ENCODE measurements around the gene SPIRE2.

Gene SPIRE2

GRCh38 chr16:89837014-89837546 is 8.8 kb downstream of the SPIRE2 start:
- Histone ChIP-seq H3K36me3 (ENCODE audit: control insufficient read depth, insufficient read depth, low read length) (no peaks in the 10 kb centered on the region), H3K4me3 (replicated peaks; ENCODE audit: low read depth, low read length) (no peak overlapping the region), H3K27me3 (replicated peaks; ENCODE audit: control insufficient read depth, insufficient read depth, low read length) (no peaks in the 10 kb centered on the region)
- TF ChIP-seq, protein P1, sequence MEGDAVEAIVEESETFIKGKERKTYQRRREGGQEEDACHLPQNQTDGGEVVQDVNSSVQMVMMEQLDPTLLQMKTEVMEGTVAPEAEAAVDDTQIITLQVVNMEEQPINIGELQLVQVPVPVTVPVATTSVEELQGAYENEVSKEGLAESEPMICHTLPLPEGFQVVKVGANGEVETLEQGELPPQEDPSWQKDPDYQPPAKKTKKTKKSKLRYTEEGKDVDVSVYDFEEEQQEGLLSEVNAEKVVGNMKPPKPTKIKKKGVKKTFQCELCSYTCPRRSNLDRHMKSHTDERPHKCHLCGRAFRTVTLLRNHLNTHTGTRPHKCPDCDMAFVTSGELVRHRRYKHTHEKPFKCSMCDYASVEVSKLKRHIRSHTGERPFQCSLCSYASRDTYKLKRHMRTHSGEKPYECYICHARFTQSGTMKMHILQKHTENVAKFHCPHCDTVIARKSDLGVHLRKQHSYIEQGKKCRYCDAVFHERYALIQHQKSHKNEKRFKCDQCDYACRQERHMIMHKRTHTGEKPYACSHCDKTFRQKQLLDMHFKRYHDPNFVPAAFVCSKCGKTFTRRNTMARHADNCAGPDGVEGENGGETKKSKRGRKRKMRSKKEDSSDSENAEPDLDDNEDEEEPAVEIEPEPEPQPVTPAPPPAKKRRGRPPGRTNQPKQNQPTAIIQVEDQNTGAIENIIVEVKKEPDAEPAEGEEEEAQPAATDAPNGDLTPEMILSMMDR (IDR thresholded peaks at IDR 0.05; ENCODE audit: insufficient read depth, low read length, poor library complexity, severe bottlenecking), result no peak
- DNase-seq (ENCODE audit: extremely low read depth, insufficient read length), result no peak

DNA sequence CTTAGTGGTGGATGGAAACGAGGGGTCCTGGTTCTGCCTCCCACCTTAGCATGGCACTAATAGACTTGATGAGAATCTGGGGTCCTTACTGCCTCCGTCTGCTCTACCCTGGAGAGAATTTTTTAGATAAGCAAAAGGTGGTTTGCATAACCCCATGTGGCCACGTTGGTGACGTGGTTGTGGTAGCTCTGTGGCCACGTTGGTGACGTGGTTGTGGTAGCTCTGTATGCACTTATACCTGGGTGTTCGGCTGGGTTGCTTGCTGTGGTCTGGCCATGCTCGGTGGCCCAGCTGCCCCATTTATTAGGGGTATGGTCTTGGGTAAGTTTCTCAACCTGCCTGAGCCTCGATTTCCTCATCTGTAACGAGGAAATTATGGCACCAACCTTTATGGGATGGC is 13.0 kb downstream of the SPIRE2 start:
- peak; percentile 52 for DNase-seq (ENCODE audit: extremely low read depth, insufficient read length)
- H3K27me3 ChIP-seq (replicated peaks; ENCODE audit: control insufficient read depth, insufficient read depth, low read length), result no peaks in the 10 kb centered on the region
- no peak overlapping the region for H3K4me3 ChIP-seq (replicated peaks; ENCODE audit: low read depth, low read length)
- TF ChIP-seq, protein P1 (IDR thresholded peaks at IDR 0.05; ENCODE audit: insufficient read depth, low read length, poor library complexity, severe bottlenecking), result no peak
- H3K36me3 ChIP-seq (ENCODE audit: control insufficient read depth, insufficient read depth, low read length), result no peaks in the 10 kb centered on the region

DNA sequence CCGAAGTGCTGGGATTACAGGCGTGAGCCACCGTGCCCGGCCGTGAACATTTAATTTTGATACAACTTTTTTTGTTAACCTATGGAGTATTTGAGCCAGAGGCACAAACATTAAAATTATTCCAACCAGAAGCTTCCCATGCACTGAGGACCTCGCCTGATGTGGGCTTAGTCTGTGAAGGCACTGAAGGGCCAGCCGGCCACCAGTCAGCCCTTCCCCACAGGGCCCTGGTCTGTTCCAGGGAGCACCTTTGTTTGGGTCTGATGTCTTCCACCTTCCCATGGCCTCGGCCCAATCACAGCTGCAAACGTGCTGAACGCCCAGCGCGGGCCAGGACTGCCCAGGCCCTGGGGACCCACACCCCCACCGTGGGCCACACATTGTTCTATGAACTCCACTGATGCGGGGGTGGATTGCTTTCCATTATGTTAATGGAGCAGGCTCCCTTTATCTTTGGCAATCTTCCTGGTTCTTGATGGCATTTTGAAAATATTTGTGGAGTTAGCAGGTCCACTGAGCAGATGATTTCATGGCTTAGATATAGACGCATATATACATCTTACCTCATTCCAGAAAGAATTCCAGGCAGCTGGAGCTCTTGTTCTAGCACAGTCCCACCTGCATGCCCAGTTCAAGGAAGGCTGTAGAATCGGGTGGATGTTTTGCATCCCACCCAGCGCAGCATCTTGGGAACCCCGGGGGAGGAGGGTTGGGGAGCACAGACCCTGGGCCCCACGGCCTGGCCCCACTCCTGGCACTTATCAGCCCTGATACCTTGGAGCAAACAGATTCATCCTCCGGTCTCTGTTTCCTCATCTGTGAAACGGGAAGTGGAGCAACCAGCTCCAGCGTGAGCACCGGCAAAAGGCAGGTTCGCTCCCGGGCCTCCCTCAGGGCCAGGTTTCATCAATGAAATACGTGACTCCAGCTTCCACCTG is 14.5 kb downstream of the SPIRE2 start:
- TF ChIP-seq, protein P1 (IDR thresholded peaks at IDR 0.05; ENCODE audit: insufficient read depth, low read length, poor library complexity, severe bottlenecking), result no peak
- no peak for DNase-seq (ENCODE audit: extremely low read depth, insufficient read length)

DNA sequence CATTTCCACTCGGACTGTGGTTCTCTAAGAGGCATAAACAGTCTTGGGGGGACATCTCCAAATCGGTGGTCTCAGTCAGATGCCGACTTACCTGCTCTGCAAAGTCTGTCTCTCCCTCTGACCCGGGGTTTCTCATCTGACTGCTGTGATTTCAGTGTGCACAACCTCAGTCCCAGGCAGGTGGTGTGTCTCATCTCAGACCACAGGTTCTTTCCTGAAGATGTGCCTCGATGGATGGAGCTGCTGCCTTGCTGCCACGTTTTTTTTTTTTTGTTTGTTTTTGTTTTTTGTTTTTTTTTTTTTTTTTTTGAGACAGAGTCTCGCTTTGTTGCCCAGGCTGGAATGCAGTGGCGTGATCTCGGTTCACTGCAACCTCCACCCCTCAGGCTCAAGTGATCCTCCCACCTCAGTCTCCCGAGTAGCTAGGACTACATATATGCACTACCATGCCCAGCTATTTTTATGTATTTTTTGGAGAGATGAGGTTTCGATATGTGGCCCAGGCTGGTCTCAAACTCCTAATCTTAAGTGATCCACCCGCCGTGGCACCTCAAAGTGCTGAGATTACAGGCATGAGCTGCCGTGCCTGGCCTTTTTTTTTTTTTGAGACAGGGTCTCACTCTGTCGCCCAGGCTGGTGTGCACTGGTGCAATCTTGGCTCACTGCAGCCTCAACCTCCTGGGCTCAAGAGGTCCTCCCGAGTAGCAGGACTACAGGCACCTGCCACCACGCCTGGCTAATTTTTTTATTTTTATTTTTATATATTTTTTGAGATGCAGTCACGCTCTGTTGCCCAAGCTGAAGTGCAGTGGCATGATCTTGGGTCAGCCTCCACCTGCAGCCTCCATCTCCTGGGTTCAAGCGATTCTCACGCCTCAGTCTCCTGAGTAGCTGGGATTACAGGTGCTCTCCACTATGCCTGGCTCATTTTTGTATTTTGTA is 15.4 kb downstream of the SPIRE2 start:
- TF ChIP-seq, protein P1 (IDR thresholded peaks at IDR 0.05; ENCODE audit: insufficient read depth, low read length, poor library complexity, severe bottlenecking), result no peak
- no peak overlapping the region for H3K4me3 ChIP-seq (replicated peaks; ENCODE audit: low read depth, low read length)
- H3K27me3 ChIP-seq (replicated peaks; ENCODE audit: control insufficient read depth, insufficient read depth, low read length), result no peaks in the 10 kb centered on the region
- H3K36me3 ChIP-seq (ENCODE audit: control insufficient read depth, insufficient read depth, low read length), result no peaks in the 10 kb centered on the region
- DNase-seq (ENCODE audit: extremely low read depth, insufficient read length), result no peak

More for the DNA sequence above, 14.5 kb downstream of the SPIRE2 start:
- Histone ChIP-seq H3K36me3 (ENCODE audit: control insufficient read depth, insufficient read depth, low read length) (no peaks in the 10 kb centered on the region), H3K27me3 (replicated peaks; ENCODE audit: control insufficient read depth, insufficient read depth, low read length) (no peaks in the 10 kb centered on the region), H3K4me3 (replicated peaks; ENCODE audit: low read depth, low read length) (no peak overlapping the region)

- TF ChIP-seq, protein P1 (IDR thresholded peaks at IDR 0.05; ENCODE audit: insufficient read depth, low read length, poor library complexity, severe bottlenecking), result no peak
- no peak for DNase-seq (ENCODE audit: extremely low read depth, insufficient read length)
- Histone ChIP-seq H3K27me3 (replicated peaks; ENCODE audit: control insufficient read depth, insufficient read depth, low read length) (no peaks in the 10 kb centered on the region), H3K36me3 (ENCODE audit: control insufficient read depth, insufficient read depth, low read length) (no peaks in the 10 kb centered on the region), H3K4me3 (replicated peaks; ENCODE audit: low read depth, low read length) (no peak overlapping the region)
Measured at GRCh38 chr16:89844739-89845339, 16.6 kb downstream of the SPIRE2 start.
